SK-N-DZ (cell line): ENCODE measurements around the gene PSD4. TPM values are rescaled to one million over a fixed set of nuclear protein-coding genes. Genes with fewer than 3 reads are reported as not detected.
A peak's percentile ranks its signal among the peaks of the same experiment; 100 is the strongest.

Source experiments
- DNase-seq: peaks from one replicate; pipeline ENCODE4 v3.0.0-alpha.2; 2015; ENCODE audit warnings: low spot score
- polyA plus RNA-seq, 2 experiments: library from polyadenylated mRNA; depleted of rRNA; stranded (reverse); fragments of >200 nt; gene quantifications; 2 replicates each; pipeline ENCODE4 v1.2.3, GENCODE V29; 2014

PSD4 gene
- polyA plus RNA-seq (2014; cell fraction: cytosol; rRNA removed) = not detected in 2 replicates
- polyA plus RNA-seq (2014; cell fraction: nucleus; rRNA removed) = not detected in 2 replicates

DNA sequence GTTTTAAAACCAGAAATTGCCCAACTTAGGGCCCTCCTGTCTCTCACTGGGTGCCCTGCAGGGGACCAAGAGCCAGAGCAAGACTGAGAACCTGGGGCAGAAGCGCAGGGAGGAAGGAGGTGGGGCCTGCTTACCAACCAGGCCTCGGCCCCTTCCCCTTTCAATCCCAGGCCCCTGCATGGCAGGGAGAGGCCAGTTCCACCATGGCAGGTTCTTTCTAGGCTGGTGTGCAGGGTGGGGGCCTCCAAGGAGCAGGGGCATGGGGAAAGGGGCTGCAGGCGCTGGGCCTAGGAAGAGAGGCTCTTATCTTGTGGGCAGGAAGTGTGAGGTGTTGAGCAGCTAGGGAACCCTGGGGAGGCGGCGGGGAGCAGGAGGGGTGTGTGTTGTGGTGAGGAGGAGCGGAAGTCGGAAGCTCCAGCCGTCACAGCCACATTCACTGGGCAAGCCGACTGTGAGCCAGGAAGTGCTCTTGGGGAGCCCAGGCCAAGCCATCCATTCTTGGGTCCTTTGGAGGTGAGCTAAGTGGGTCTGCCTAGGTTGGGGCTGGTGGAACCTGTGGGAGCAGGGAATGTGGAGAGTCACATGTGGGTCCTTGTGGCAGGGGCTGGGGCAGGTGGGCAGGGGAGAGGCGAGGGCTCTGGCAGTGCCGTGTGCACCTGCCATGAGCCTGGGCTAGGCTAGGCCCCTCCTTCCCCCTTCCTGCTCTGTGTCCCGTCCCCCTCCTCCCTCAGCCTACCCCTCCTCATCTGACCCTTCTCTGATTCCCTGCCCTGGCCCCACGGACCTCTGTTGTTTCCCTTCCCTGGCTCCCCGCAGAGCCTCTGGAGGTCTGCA is at the start of gene PSD4:
Gene PSD4, plus strand, starts transcription at position 430 of the 834 bp plus-strand sequence. CDS start 8,486 bp downstream, outside the sequence.
- DNase-seq = no peak

DNA sequence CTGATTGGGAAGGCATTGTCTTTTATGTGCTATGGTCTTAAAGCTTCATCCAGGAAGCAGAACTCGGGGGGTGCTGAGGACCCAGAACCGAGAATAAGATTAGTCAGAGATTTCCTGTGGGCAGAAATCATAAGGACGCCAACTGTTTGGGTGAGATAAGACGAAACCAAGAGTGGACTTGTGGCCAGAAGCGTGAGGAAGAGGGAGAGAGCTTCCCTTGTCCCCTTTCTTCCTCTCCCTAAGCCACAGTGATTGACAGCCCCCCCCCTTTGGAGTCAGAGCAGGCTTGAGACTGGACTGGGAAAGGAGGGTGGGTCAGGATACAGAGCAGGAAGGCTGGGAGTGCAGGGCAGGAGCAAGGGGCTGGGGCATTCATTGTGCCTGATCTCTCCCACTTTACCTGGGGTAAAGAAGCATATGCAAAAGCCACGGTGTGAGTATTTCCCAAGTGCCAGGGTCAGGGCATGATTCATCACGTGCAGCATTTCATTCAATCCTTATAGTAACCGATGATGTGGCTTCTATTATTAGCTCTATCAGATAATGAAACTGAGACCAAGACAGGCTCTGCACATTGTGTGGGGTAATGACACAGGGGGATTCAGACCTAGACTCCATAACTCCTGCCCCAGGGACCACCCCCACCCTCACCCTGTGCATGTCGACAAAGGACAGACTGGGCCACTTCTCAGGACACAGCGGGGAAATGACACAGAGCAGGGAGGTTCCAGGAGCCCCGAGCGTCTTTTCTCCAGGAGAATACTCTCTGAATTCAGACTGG is 49.4 kb upstream of the PSD4 start:
- no peak for DNase-seq

DNA sequence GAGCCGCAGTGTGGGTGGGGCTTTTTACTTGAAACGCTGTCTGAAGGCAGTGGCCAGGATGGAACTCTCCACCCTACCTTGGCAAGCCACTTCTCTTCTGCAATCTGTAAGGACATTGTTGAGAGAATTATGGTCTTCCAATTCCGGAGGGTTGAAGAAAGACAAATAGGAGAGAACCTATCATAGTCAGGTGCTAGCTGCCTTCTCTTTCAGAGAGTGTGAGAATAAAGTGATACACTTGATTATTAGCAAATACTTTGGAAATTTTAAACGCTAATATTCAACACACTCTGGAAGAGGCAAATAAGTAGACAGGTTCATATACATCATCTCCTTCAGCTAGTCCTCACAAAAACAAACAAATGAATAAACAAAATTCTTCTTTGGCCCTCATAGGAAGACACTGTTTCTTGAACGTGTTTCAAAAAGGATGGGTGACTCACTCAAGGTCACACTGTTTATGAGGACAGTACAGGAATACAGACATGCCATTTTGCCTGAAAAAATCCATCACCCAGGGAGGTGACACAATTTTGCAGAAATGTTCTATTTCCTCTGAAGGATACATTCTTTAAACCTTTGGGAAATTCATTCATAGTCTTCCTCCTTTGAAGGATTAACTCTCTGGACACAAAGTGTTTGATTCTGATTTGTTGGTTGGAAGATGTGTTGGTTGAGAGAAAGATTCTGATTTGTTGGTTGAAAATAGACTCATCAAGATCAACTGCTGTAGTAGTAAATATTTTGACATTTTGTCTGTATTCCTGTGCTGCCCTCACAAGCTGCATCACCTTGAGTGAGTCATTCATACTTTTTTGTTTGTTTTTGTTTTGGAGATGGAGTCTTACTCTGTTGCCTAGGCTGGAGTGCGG is 48.6 kb upstream of the PSD4 start:
- DNase-seq = no peak

DNA sequence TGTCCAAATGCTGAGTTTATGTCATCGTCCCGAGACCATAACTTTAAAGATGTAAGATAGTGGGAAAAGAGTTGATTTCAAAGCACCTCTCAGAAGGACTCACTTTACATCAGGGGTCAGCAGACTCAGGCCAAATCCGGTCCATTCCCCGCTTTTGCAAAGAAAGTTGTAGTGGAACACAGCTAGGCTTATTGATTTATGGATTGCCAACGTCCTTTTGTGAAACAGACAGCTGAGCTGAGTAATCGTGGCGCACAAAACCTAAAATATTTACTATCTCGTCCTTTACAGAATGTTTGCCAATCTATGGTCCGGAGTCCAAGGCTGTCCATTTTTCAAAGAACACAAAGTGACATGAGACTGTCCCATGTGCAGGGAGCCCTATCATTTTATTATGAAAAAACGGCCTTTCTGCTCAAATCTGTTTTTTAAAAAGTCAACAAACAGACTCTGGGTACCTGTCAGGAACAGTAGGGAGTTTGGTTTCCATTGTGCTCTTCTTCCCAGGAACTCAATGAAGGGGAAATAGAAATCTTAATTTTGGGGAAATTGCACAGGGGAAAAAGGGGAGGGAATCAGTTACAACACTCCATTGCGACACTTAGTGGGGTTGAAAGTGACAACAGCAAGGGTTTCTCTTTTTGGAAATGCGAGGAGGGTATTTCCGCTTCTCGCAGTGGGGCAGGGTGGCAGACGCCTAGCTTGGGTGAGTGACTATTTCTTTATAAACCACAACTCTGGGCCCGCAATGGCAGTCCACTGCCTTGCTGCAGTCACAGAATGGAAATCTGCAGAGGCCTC is 46.7 kb upstream of the PSD4 start, which contains the start of gene IL1RN:
Gene IL1RN, plus strand, starts transcription at position 754 of the 801 bp plus-strand sequence. Its CDS starts 27 bp downstream, at position 781.
- DNase-seq = no peak

DNA sequence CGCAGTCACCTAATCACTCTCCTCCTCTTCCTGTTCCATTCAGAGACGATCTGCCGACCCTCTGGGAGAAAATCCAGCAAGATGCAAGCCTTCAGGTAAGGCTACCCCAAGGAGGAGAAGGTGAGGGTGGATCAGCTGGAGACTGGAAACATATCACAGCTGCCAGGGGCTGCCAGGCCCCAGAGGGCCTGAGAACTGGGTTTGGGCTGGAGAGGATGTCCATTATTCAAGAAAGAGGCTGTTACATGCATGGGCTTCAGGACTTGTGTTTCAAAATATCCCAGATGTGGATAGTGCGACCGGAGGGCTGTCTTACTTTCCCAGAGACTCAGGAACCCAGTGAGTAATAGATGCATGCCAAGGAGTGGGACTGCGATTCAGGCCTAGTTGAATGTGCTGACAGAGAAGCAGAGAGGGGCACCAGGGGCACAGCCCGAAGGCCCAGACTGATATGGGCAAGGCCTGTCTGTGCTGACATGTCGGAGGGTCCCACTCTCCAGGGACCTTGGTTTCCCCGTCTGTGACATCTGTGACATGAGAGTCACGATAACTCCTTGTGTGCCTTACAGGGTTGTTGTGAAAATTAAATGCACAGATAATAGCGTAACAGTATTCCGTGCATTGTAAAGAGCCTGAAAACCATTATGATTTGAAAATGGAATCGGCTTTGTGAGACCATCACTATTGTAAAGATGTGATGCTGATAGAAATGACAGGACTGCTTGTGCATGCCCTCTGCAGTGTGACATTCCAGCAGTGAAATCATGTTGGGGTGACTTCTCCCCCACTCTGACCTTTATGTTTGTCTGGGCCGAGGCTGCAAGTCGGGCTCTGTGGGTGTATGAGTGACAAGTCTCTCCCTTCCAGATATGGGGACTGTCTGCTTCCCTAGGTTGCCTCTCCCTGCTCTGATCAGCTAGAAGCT is 45.9 kb upstream of the PSD4 start:
- no peak for DNase-seq

DNA sequence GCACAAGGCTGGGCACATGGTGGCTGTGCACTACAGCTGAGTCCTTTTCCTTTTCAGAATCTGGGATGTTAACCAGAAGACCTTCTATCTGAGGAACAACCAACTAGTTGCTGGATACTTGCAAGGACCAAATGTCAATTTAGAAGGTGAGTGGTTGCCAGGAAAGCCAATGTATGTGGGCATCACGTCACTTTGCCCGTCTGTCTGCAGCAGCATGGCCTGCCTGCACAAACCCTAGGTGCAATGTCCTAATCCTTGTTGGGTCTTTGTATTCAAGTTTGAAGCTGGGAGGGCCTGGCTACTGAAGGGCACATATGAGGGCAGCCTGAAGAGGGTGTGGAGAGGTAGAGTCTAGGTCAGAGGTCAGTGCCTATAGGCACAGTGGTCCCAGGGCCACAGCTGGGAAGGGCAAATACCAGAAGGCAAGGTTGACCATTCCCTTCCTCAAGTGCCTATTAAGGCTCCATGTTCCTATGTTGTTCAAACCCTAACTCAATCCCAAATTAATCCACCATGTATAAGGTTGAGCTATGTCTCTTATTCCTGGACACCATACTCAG is 44.2 kb upstream of the PSD4 start:
- DNase-seq = no peak

DNA sequence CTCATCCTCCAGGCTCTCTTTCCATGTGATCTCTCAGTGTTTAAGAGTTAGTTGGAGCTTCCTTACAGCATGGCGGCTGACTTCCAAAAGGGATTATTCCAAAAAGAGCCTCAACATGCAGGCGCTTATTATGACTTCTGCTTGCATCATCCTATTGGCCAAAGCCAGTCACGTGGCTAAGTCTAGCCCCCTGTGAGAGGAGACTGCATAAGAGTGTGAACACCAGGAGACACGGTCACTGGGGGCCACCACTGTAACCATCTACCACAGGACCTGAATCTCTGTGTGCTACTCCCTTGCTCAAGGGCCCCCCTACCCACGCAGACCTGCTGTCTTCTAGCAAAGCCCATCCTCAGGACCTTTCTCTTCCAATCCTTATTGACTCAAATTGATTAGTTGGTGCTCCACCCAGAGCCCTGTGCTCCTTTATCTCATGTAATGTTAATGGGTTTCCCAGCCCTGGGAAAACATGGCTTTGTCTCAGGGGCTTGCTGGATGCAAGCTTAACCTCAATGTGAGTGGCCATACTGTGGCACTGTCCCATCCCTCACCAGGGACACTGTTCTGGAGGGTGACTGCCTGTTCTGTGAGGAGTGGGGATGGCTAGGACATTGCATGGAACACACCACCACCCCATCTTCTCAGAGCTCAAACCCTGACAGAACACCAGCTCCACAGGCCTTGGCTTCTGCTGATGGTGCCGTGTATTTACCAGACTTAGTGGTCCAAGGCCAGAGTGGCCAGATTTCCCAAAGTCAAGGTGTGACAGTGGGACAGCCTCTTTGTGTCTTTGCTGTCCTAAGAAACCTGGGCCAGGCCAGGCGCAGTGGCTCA is 42.2 kb upstream of the PSD4 start:
- no peak for DNase-seq

DNA sequence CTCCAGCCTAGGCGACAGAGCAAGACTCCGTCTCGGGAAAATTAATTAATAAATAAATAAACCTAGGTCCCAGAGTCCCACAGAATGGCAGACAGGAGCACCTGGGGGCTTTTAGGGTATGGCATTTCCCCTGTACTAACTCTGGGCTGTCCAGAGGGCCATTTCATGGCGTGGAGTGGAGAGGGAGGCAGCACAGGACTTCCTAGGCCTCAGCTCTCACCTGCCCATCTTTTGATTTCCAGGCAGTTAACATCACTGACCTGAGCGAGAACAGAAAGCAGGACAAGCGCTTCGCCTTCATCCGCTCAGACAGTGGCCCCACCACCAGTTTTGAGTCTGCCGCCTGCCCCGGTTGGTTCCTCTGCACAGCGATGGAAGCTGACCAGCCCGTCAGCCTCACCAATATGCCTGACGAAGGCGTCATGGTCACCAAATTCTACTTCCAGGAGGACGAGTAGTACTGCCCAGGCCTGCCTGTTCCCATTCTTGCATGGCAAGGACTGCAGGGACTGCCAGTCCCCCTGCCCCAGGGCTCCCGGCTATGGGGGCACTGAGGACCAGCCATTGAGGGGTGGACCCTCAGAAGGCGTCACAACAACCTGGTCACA is 41.3 kb upstream of the PSD4 start:
- no peak for DNase-seq

DNA sequence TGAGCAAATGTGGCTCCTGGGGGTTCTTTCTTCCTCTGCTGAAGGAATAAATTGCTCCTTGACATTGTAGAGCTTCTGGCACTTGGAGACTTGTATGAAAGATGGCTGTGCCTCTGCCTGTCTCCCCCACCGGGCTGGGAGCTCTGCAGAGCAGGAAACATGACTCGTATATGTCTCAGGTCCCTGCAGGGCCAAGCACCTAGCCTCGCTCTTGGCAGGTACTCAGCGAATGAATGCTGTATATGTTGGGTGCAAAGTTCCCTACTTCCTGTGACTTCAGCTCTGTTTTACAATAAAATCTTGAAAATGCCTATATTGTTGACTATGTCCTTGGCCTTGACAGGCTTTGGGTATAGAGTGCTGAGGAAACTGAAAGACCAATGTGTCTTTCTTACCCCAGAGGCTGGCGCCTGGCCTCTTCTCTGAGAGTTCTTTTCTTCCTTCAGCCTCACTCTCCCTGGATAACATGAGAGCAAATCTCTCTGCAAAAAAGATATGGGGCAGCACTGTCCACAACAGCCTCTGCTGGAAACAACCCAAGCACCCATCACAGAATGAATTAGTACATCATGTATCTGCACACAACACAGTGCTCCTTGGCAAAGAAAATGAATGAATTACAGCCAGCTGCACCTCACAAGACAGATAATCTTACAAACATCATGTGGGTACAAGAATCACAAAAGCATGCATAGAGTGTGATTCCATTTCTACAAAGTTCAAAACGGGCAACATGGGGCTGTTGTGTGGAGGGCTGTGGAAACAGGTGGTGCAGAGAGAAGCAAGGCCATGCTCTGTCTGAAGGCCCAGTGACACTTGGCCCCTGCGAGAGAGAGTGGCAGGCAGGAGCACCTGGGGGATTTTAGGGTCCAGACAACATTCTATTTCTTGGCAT is 39.8 kb upstream of the PSD4 start:
- DNase-seq = no peak

DNA sequence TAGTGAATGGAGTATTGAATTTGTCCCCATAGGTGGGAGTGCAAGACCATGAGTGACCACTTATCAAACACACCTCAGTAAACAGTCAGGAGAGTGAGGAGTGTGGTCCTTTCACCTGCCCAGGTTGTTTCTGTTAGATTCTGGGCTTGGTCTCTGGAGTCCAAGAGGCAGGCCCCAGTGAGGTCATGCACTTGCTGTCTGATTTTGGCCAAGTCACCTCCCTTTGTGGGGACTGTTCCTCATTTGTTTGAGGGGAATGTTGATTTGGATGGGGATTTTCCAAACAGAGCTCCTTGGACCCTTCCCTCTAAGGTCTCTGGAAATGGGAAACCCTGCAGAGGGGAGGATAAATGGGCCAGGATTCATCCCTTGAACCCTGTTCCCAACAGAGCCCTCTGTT is 39.1 kb upstream of the PSD4 start:
- DNase-seq = no peak

DNA sequence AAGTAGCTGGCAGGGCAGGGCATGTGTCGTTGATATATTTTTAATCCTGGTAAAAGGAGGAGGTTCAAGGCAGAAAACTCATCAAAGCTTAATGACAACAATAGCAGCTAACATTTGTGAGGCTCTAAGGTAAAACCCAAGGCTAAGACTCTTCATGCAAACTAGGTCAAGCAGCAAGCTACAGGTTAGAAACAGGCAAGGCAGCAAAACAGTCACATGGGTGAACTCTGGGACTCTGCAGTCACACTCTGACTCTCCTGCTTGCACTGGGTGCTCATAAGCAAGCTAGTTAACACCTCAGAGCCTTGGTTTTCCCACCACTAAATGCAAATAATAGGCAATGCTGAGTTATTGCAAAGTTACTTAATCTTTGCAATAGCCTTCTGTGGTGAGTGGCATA is 38.5 kb upstream of the PSD4 start:
- DNase-seq = no peak

DNA sequence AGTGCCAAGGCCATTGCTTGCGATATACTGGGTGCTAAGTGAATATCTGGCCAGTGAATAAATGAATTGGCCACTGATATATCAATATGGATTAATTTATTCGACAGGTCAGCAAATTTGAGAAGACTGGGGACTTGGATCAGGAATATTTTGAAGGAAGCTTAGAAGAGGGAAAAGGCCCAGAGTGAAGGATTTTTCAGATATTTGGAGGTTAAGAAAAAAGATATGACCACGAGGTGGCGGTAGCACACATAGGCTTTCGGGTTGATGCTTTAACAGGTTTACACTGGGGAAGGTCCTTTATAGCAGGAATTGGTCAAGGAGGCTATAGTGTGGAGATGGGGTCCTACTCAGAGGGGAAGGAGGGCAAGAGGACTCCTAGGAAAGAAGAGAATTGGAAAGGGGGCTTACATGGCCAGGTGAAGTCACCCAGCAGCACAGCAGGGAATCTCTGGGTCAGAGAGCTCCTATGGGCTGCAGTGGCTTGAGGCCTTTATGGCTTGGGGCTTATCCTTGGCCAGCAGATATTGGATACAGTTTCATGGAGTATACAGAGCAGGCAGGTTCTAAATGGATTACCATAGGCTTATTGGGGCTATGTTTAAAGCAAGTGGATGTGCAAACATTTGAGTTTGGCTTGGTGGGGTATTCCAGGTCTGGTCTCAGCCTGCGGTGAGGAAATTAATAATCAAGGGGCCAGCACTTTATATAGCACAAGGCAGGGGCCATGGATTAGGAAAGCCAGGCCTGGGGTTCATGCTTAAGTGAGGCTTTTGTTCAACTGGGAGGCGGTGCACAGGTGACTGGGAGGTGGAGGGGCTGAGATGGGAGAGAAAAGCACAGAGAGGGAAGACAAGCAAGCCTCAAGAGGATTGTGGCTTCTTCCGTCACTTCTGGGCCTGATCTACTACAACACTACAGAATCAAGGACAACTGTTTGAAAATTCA is 36.7 kb upstream of the PSD4 start:
- peak; percentile 10 for DNase-seq

DNA sequence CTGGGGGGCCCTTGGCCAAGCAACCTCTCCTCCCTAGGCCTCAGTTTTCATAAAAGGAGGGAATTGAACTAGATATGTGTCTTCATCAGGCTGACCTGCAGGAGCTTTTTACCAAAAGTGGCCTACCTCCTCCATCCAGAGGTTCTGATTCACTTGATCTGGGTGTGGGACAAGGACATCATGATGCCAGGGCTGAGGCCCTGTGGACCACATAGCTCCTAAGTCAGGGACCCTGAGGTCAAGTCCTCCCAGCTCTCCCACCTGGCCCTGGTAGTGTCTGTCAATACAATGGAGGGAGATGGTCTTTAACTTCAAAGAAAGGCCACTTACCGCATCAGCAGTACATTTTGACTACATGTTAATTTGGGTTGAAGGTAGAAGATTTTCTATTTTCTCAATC is 35.9 kb upstream of the PSD4 start:
- DNase-seq = no peak

DNA sequence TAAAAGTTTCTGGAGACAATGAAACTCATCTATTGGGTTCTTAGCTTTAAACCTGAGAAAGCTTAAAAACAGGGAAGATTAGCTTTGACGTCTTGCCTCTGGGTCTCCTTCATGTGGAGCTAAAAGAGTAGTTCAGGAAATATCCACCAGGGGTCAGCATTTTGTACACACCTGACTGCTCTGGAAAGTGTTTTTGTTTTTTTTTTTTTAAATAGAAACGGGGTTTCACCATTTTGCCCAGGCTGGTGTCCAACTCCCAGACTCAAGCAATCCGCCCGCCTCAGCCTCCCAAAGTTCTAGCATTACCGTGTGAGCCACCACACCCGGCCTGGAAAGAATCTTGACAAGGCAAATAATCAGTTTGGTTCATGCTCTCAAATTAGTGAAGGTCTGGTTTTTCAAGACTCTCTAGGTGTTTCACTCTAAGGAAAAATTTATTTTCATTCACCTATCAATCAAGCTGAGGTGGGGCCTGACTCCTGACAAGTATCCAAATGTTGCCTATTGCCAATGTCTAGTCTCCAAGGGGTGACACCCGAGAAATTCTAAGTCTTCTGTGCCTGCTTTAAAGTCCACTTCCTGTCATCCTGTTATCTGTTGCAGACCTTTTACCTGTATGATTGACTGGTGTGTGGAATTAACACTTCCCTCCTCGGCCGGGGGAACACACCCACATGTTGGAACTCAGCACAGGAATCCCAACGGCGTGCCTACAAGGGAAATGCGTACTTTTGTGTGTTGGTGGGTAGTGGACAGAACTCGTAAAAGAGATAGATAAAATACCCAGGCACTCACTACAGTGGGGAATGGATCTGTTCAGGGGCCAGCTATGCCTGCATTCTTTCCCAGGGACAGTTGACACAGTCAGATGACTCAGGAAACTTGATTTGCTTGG is 35.1 kb upstream of the PSD4 start:
- peak; percentile 39 for DNase-seq

DNA sequence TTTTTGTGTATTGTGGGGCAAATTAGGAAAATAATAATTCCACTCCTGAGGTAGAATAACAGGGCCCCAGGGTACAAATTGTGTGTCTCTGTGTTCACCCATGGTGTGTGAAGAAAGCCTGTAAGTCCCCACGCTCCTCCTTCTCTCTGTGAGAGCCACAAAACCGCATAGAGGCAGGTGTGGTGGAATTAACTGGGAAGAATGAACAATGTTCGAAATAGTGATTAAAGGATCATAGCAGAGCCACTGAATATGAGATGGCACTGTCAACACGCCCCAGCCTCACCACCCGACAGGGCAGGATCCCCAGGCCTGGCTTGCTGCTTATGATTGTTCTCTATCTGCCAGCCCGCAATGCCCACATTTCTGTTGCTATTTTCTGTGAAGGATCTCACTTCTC is 32.3 kb upstream of the PSD4 start:
- DNase-seq = no peak
